HepG2 (cell line): Measurements from ENCODE around the gene FAM169A. TPM values are rescaled to one million over a fixed set of nuclear protein-coding genes. Genes with fewer than 3 reads are reported as not detected.
"Not testable (repeated sequence)": the region's sequence is repeated elsewhere in the genome, so short reads cannot be mapped to it uniquely, and the experiment has no call there.

Experiments used
- ATAC-seq: fragments of 200-7000 bp; cut with Tn5 transposase; 3 replicates; pipeline ENCODE4 v1.9.1; 2020; ENCODE audit warnings: mild to moderate bottlenecking, moderate library complexity
- BruUV-seq: library from RNA; stranded (reverse); fragments of 400-500 nt; replicated peaks from 2 replicates; lab custom pipeline; 2021; lab: Mats Ljungman, UMichigan
- CTCF ChIA-PET: fragments of 300-600 bp; formaldehyde crosslinking; extraction: SDS; loops from one replicate; lab custom pipeline; 2021; ENCODE audit warnings: low total read pairs, inconsistent platforms, low intra/inter-chr PET ratio; lab: Yijun Ruan, JAX
- POLR2A ChIA-PET: fragments of 350-600 bp; sonication (Branson Sonifier 250); formaldehyde crosslinking; loops from one replicate; lab custom pipeline; 2020; ENCODE audit warnings: antibody characterized with exemption, inconsistent platforms; lab: Yijun Ruan, JAX
- DNase-seq: peaks from one replicate; pipeline ENCODE4 v3.0.0-alpha.2; 2015; ENCODE audit warnings: low spot score
- FAIRE-seq: peaks from 3 replicates; lab custom pipeline; 2011; peaks lifted over from hg19 to GRCh38; lab: Jason Lieb, UNC
- H2AFZ ChIP-seq: one replicate; pipeline ENCODE4 v1.6.1; 2011; ENCODE audit warnings: low read length, inconsistent platforms
- H3K27ac ChIP-seq: fragments of 300-600 bp; 3 replicates; pipeline ENCODE4 v1.8.0; 2011; ENCODE audit warnings: mixed run types, mild to moderate bottlenecking, mixed read lengths, low read length, inconsistent platforms; ENCODE audit not compliant: insufficient read depth; ENCODE audit errors: extremely low read length
- H3K27me3 ChIP-seq, 2 experiments: fragments of 200-600 bp in 1 of 2; 2 replicates in 1 of 2; 3 replicates in 1 of 2; pipeline versions ENCODE4 v1.6.0 to v1.8.0; 2011; ENCODE audit warnings: low read length in 2 of 2, mild to moderate bottlenecking in 2 of 2, moderate library complexity in 2 of 2, inconsistent platforms in 1 of 2; ENCODE audit not compliant: insufficient read depth in 2 of 2, control insufficient read depth in 1 of 2
- H3K36me3 ChIP-seq, 2 experiments: fragments of 200-600 bp in 1 of 2; replicated peaks in 1 of 2; 2 replicates in 1 of 2; 3 replicates in 1 of 2; pipeline versions ENCODE4 v1.5.1 to v1.8.0; 2011; ENCODE audit warnings: low read length in 2 of 2, inconsistent platforms in 1 of 2; ENCODE audit not compliant: insufficient read depth in 2 of 2, control insufficient read depth in 1 of 2
- H3K4me1 ChIP-seq: 2 replicates; pipeline ENCODE4 v1.5.1; 2012; ENCODE audit warnings: low read length, inconsistent platforms; ENCODE audit not compliant: insufficient read depth
- H3K4me2 ChIP-seq: 2 replicates; pipeline ENCODE4 v1.6.0; 2011; ENCODE audit warnings: low read depth, low read length, inconsistent platforms
- H3K4me3 ChIP-seq, 3 experiments: fragments of 200-600 bp in 1 of 3; sonication (generic), shearing (Covaris generic) in 1 of 3; replicated peaks in 1 of 3; 2 replicates each; pipeline ENCODE4 v1.5.1; 2011 to 2016; ENCODE audit warnings: low read length in 3 of 3, inconsistent platforms in 2 of 3, low read depth in 2 of 3, mild to moderate bottlenecking in 2 of 3, control low read depth in 1 of 3, mixed read lengths in 1 of 3; ENCODE audit not compliant: insufficient read depth in 1 of 3
- H3K79me2 ChIP-seq: one replicate; pipeline ENCODE4 v1.6.1; 2011; ENCODE audit warnings: low read length, inconsistent platforms; ENCODE audit not compliant: insufficient read depth
- H3K9ac ChIP-seq: 2 replicates; pipeline ENCODE4 v1.6.0; 2011; ENCODE audit warnings: mild to moderate bottlenecking, low read depth, low read length, inconsistent platforms; ENCODE audit not compliant: insufficient read depth
- H3K9me3 ChIP-seq: 2 replicates; pipeline ENCODE4 v1.5.1; 2012; ENCODE audit warnings: mild to moderate bottlenecking, low read length
- H4K20me1 ChIP-seq: 2 replicates; pipeline ENCODE4 v1.6.0; 2011; ENCODE audit warnings: inconsistent platforms, mild to moderate bottlenecking, low read length, moderate library complexity; ENCODE audit not compliant: insufficient read depth
- NRL ChIP-seq: sonication (generic); formaldehyde crosslinking; IDR thresholded peaks from 2 replicates; pipeline ENCODE4 v1.5.0; 2020; ENCODE audit warnings: missing genetic modification reagents, mild to moderate bottlenecking, moderate library complexity, borderline replicate concordance
- RBAK ChIP-seq: sonication (generic); formaldehyde crosslinking; IDR thresholded peaks from 2 replicates; pipeline ENCODE4 v1.5.1; 2020; ENCODE audit warnings: mild to moderate bottlenecking, missing genetic modification reagents
- SRY ChIP-seq: sonication (generic); formaldehyde crosslinking; IDR thresholded peaks from 2 replicates; pipeline ENCODE4 v1.8.0; 2022; ENCODE audit warnings: mild to moderate bottlenecking, missing genetic modification reagents
- TOE1 ChIP-seq: sonication (generic); formaldehyde crosslinking; IDR thresholded peaks from 2 replicates; pipeline ENCODE4 v1.4.0; 2020; ENCODE audit warnings: mild to moderate bottlenecking, missing genetic modification reagents
- ZBTB10 ChIP-seq: sonication (generic); formaldehyde crosslinking; IDR thresholded peaks from 2 replicates; pipeline ENCODE4 v1.4.0; 2020; ENCODE audit warnings: missing genetic modification reagents, borderline replicate concordance
- ZNF160 ChIP-seq: sonication (generic); formaldehyde crosslinking; IDR thresholded peaks from 2 replicates; pipeline ENCODE4 v1.8.0; 2022; ENCODE audit warnings: mild to moderate bottlenecking, inconsistent platforms, missing genetic modification reagents
- ZNF350 ChIP-seq: sonication (generic); formaldehyde crosslinking; IDR thresholded peaks from 2 replicates; pipeline ENCODE4 v1.4.0; 2020; ENCODE audit warnings: mild to moderate bottlenecking, low read depth, missing genetic modification reagents, borderline replicate concordance
- WGBS: methylation state at CpG from one replicate; pipeline ENCODE4 v1.1.6; 2017; ENCODE audit warnings: low lambda C conversion rate; 5-methylcytosine and 5-hydroxymethylcytosine counted together
- in situ Hi-C: cut with HindIII; loops from 2 replicates; pipeline ENCODE4 v1.10.0; 2017; ENCODE audit warnings: low pct_unique_long_range_greater_than_20kb; ENCODE audit not compliant: extremely low pct_ligation_motif_present
- intact Hi-C: fragments of 100-400 bp; cut with micrococcal nuclease; formaldehyde crosslinking; loops from one replicate; pipeline ENCODE4 v1.10.0; 2022; ENCODE audit not compliant: unreplicated experiment
- polyA plus RNA-seq, 8 experiments: library from polyadenylated mRNA; depleted of rRNA in 3 of 8; stranded (reverse) in 7 of 8; unstranded in 1 of 8; fragments of >200 nt; fragmentation: Illumina TruSeq in 4 of 8; extraction: Trizol in 4 of 8; gene quantifications; 2 replicates each; pipeline versions ENCODE4 v1.2.1 to v1.2.3, GENCODE V29; 2011 to 2016; ENCODE audit warnings: low read depth in 4 of 8, missing spikeins in 1 of 8, mixed read lengths in 1 of 8; ENCODE audit not compliant: insufficient read depth in 1 of 8
- total RNA-seq, 5 experiments: library from RNA; depleted of rRNA; stranded (reverse); fragments of >200 nt; fragmentation: Illumina TruSeq; extraction: Trizol; gene quantifications; 2 replicates each; pipeline ENCODE4 v1.2.3, GENCODE V29; 2016; ENCODE audit warnings: low read depth in 1 of 5
- TF ChIP-seq, protein P1 (sequence below): sonication (generic); formaldehyde crosslinking; IDR thresholded peaks from 2 replicates; pipeline ENCODE4 v1.5.1; 2020; ENCODE audit warnings: missing genetic modification reagents, mild to moderate bottlenecking, borderline replicate concordance
- TF ChIP-seq, protein P2 (sequence below): sonication (generic); formaldehyde crosslinking; IDR thresholded peaks from 2 replicates; pipeline ENCODE4 v1.4.0; 2020; ENCODE audit warnings: missing genetic modification reagents, low read depth, mild to moderate bottlenecking, borderline replicate concordance

FAM169A gene
- total and polyA plus RNA-seq, 2 of the 13 experiments (the other 11 are each of a cell fraction or from before 2014, with no cell fraction given): 21.1 to 110 TPM

DNA sequence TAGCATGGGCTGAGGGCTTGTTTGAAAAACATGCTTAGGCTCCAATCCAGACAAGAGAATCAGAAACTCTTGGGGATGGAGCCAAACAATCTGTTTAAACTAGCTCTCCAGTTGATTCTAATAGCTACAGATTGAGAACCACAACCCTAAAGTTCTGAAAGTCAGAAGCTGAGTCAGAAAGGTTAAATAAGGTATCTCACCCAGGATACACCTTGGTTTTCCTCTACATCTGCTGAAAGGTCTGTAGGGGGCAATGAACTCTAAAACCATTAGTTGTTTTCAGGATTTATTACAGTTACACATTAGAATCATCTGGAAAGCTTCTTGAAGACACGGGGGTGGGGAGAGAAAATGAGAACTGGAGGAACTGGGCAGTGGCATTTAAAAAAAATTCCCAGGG, 104.9 kb downstream of the FAM169A start (continued):
- no peak for TF ChIP-seq ZBTB10
- no peak for TF ChIP-seq ZNF160 (CRISPR knock-in tag)
- no peak for TF ChIP-seq NRL (CRISPR knock-in tag)
- TF ChIP-seq TOE1: no peak
- TF ChIP-seq, protein P1, sequence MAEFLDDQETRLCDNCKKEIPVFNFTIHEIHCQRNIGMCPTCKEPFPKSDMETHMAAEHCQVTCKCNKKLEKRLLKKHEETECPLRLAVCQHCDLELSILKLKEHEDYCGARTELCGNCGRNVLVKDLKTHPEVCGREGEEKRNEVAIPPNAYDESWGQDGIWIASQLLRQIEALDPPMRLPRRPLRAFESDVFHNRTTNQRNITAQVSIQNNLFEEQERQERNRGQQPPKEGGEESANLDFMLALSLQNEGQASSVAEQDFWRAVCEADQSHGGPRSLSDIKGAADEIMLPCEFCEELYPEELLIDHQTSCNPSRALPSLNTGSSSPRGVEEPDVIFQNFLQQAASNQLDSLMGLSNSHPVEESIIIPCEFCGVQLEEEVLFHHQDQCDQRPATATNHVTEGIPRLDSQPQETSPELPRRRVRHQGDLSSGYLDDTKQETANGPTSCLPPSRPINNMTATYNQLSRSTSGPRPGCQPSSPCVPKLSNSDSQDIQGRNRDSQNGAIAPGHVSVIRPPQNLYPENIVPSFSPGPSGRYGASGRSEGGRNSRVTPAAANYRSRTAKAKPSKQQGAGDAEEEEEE (CRISPR knock-in tag): no peak
- TF ChIP-seq SRY (CRISPR knock-in tag): no peak
- TF ChIP-seq, protein P2, sequence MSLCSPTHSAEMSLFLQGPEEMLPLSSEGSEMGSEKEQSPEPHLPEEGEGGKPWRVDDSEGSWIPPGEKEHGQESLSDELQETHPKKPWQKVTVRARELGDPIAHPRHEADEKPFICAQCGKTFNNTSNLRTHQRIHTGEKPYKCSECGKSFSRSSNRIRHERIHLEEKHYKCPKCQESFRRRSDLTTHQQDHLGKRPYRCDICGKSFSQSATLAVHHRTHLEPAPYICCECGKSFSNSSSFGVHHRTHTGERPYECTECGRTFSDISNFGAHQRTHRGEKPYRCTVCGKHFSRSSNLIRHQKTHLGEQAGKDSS (CRISPR knock-in tag): no peak
- TF ChIP-seq ZNF350 (CRISPR knock-in tag): no peak
- TF ChIP-seq RBAK (CRISPR knock-in tag): no peak
- TF ChIP-seq, all 625 proteins: peak for 0

DNA sequence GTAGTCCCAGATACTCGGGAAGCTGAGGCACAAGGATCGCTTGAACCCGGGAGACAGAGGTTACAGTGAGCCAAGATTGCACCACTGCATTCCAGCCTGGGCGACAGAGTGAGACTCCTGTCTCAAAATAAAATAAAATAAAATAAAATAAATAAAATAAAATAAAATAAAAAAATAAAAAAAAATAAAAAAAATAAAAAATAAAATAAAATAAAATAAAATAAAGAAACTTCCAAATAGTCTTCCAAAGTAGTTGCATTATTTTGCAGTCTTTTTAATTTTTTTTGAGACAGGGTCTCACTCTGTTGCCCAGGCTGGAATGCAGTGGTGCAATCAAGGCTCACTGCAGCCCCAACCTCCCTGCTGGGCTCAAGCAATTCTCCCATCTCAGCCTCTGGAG, 117.4 kb downstream of the FAM169A start:
- in situ Hi-C loops, BruUV-seq, FAIRE-seq: not testable (repeated sequence)

More for the DNA sequence above, 117.4 kb downstream of the FAM169A start:
- ATAC-seq, H3K4me1 ChIP-seq, H3K4me3 ChIP-seq, H3K27ac ChIP-seq, intact Hi-C loops, POLR2A ChIA-PET, H3K4me2 ChIP-seq, H3K9me3 ChIP-seq, H2AFZ ChIP-seq, CTCF ChIA-PET, H3K27me3 ChIP-seq, H4K20me1 ChIP-seq, H3K79me2 ChIP-seq, DNase-seq, H3K9ac ChIP-seq: not testable (repeated sequence)
- peaks cover 4 to 36% of the 10 kb centered on the region in 2 experiments for H3K36me3 ChIP-seq
- 97% methylated on average over 4 of the region's 4 CpGs for WGBS
